Measurements from ENCODE around the gene FETUB.
A peak's percentile ranks its signal among the peaks of the same experiment; 100 is the strongest.

The FETUB gene

DNA sequence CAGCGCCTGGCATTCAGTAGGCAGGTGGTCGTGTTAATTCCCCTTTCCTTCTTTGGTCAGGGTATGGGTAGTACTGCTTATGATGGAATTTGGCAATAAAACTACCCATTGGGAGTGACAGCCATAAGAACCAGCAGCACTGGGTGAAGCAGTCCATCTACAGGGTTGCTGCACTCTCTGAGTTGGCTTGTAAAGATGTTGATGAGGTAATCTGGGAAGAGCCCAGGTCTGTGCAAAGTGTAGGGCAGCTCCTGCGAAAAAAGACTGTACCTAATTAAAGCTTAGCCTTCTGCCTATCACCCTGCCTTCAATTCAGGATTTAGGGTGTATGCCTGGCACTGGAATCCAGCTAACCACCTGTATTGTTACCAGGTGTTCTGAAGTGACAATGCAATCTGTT lies 4.7 kb upstream of the FETUB start:
- DNase-seq (ENCODE audit: low read depth, low spot score): no peak

- DNase-seq (ENCODE audit: low read depth, low spot score): no peak
Measured at GRCh38 chr3:186636536-186636935, 3.7 kb upstream of the FETUB start.

GRCh38 chr3:186637686-186638085 lies 2.5 kb upstream of the FETUB start:
- no peak for DNase-seq (ENCODE audit: low read depth, low spot score)

GRCh38 chr3:186638259-186638658 lies 1.9 kb upstream of the FETUB start:
- DNase-seq (ENCODE audit: low read depth, low spot score): no peak

DNA sequence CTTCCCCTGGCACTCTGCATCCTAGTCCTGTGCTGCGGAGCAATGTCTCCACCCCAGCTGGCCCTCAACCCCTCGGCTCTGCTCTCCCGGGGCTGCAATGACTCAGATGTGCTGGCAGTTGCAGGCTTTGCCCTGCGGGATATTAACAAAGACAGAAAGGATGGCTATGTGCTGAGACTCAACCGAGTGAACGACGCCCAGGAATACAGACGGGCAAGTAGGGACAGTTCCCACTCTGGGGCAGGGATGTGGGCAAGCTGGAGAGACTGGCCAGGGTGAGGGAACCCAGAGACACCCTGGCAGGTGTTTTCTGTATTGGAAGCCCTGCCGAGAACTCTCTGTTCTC lies 247 bp downstream of the FETUB start:
- DNase-seq (ENCODE audit: low read depth, low spot score): peak; percentile 51

- no peak for DNase-seq (ENCODE audit: low read depth, low spot score)
Measured at GRCh38 chr3:186640929-186641328, 730 bp downstream of the FETUB start.

- no peak for DNase-seq (ENCODE audit: low read depth, low spot score)
Measured at GRCh38 chr3:186642014-186642413, 1.8 kb downstream of the FETUB start.

DNA sequence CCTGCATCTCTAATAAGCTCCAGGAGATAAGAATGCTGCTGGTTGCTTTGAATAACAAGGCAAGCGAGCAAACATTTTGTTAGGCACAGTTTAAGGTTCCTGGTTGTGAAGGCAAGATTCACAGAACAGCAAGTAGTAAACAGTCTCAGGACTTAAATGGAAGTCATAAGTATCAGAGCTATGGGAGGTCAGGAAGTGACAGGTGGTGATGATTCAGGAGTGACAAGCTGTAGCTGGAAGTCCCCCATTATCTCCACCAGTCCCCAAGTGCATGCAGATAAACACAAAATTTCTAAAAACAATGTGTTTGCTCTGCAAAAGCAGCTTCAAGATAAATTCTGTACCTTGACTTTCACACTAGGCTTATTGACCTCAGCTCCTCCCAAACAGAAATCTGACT lies 3.3 kb downstream of the FETUB start:
- DNase-seq (ENCODE audit: low read depth, low spot score): no peak

GRCh38 chr3:186644683-186645082 lies 4.5 kb downstream of the FETUB start:
- no peak for DNase-seq (ENCODE audit: low read depth, low spot score)

GRCh38 chr3:186646106-186646505 lies 5.9 kb downstream of the FETUB start:
- DNase-seq (ENCODE audit: low read depth, low spot score): no peak

DNA sequence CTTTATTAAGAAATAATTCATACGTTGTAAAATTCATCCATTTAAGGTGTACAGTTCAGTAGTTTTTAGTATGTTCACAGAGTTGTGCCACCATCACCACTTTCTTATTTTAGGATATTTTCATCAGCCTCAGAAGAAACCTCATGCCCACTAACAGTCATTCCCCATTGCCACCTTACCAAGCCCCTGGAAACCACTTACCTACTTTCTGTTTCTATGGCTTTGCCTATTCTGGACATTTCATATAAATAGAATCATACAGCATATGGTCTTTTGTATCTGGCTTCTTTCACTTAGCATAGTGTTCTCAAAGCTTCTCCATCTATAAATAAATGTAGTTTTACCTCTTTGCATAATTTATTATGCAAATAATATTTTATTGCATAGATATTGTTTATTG lies 6.6 kb downstream of the FETUB start:
- no peak for DNase-seq (ENCODE audit: low read depth, low spot score)

GRCh38 chr3:186648851-186649250 lies 8.7 kb downstream of the FETUB start:
- DNase-seq (ENCODE audit: low read depth, low spot score): no peak

DNA sequence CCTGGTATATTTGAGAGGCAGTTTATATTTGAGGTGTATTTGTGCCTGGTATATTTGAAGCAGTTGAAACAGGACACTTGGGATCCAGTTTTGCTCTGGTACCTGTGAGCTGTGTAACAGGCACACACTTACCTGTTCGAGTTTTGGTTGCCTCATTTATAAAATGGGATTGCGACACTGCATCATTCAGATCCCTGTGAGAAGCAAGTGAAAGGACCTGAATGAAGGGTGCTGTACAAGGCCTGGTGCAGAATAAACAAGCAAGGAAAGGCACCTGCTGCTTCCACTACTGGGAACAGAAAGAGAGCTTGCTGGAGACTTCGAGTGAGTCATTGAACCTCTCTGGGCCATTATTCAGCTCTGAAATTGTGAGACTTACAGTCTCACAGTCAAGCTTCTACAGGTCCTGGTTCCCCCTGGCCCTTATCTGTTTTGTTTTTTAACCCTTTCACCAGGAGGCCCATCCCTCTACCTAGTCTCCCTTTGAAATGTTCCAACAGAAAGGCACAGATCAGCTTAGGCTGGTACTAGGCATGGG lies 11.5 kb downstream of the FETUB start:
- no peak for DNase-seq (ENCODE audit: low read depth, low spot score)

- DNase-seq (ENCODE audit: low read depth, low spot score): no peak
Measured at GRCh38 chr3:186653080-186653707, 13.0 kb downstream of the FETUB start.

DNA sequence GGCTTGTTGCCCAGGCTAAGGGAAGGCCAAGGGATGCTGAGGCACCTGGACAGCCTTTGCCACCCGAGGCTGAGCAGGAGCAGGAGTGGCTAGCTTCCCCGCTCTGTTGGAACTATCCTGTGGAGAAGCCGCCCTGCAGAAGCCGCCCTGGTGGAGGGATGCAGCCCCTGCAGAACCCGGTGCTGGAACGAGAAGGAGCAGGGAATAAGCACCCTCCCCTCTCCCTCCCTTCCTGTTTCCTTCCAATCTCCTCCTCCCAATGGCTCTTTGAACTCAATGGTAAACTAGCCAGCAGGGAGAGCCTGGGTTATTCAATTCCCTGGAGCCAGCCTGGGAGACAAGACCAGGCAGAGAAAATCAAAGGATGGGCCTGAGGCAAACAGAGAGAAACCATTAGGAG lies 13.8 kb downstream of the FETUB start:
- peak; percentile 87 for DNase-seq (ENCODE audit: low read depth, low spot score)

- DNase-seq (ENCODE audit: low read depth, low spot score): no peak
Measured at GRCh38 chr3:186663361-186664118, 23.3 kb downstream of the FETUB start.

GRCh38 chr3:186664119-186664495 lies 23.9 kb downstream of the FETUB start:
- no peak for DNase-seq (ENCODE audit: low read depth, low spot score)

DNA sequence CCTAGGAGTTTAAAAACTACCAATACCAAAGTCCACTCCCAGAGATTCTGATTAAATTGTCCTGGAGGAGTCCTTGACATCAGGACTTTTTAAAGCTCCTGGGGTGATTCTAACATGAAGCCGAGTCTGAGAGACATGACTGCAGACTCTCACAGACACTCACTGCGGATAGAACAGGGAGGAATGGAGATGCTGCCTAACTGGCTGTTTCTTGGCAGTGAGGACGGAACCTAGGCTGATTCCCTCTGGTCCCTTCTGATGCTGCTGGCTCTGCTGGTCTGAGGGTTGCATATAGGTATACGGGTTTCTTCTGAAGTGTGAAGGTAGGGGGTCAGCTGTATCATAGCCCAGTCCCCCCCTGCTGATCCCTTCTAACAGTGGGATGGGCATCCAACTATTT lies 24.3 kb downstream of the FETUB start:
- DNase-seq (ENCODE audit: low read depth, low spot score): no peak

- DNase-seq (ENCODE audit: low read depth, low spot score): no peak
Measured at GRCh38 chr3:186665625-186666188, 25.5 kb downstream of the FETUB start, which contains the start of gene HRG. Gene HRG (plus strand): TSS chr3:186666014. CDS start chr3:186666032, 18 bp downstream.

GRCh38 chr3:186668426-186668825 lies 28.2 kb downstream of the FETUB start:
- no peak for DNase-seq (ENCODE audit: low read depth, low spot score)

- no peak for DNase-seq (ENCODE audit: low read depth, low spot score)
Measured at GRCh38 chr3:186669378-186670084, 29.3 kb downstream of the FETUB start.

DNA sequence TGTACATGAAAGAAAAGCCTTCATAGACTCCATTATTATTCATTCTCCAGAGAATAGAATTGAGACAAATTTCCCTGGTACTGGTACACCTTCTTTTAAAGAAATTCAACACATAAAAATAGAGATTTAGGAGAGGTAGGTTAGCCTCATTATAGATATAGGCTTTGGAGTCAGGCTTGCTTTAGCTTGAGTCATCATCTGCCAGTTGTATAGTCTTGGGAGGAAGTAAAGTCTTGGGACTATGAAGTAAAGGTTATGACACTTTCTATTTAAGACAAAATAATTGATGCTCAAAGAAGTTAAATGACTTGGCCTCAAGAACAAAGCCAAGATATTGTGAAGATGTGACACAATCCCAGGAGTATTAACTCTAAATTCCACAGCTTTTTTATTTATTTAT lies 30.0 kb downstream of the FETUB start:
- no peak for DNase-seq (ENCODE audit: low read depth, low spot score)

Data from ELF-1 (cell line).